Astrocyte (in vitro differentiated cells and primary cell): ENCODE data around the gene ZNF516.

Experiments used
- CTCF ChIP-seq: IDR thresholded peaks from 2 replicates; pipeline ENCODE4 v1.5.1; 2011; ENCODE audit warnings: low read depth, mild to moderate bottlenecking, inconsistent platforms, low read length, moderate library complexity; ENCODE audit not compliant: insufficient read depth
- EZH2 ChIP-seq: IDR thresholded peaks from 2 replicates; pipeline ENCODE4 v1.6.1; 2012; ENCODE audit warnings: mild to moderate bottlenecking, low read length, inconsistent platforms; ENCODE audit not compliant: insufficient read depth

- no peak for TF ChIP-seq CTCF
- TF ChIP-seq EZH2 = no peak
Observed at GRCh38 chr18:76486574-76486973, 8.5 kb downstream of the ZNF516 start.
